ENCODE results near the gene STK40.

GRCh38 chr1:36419140-36419539 lies 33.4 kb upstream of the STK40 start:
- TF ChIP-seq POU2F2 (IDR thresholded peaks at IDR 0.05; ENCODE audit: low read depth, low read length) (no peak), POLR2A (IDR thresholded peaks at IDR 0.05; ENCODE audit: low read depth, low read length) (no peak)

Measured in GM12891 (cell line).